Omental fat pad (tissue), 4 donors: ENCODE measurements around the gene ANKRD40CL. TPM values are rescaled to one million over a fixed set of nuclear protein-coding genes. Genes with fewer than 3 reads are reported as not detected.

Experiments
- ATAC-seq: fragments of 150-250 bp; one replicate; pipeline ENCODE4 v1.9.1; 2016; ENCODE audit warnings: mild to moderate bottlenecking, moderate library complexity; ENCODE audit not compliant: low FRiP score
- DNase-seq: peaks from one replicate; pipeline ENCODE4 v3.0.0-alpha.2; 2019; ENCODE audit warnings: low spot score
- total RNA-seq, 4 donors: library from RNA; depleted of rRNA; stranded (reverse); fragments of >200 nt; gene quantifications; one replicate each; pipeline ENCODE4 v1.1.0, GENCODE V29; 2016
- TF ChIP-seq, protein P1 (sequence below), 3 donors: fragments of 450-650 bp; IDR thresholded peaks; one replicate each; pipeline ENCODE4 v1.5.1; 2016 to 2017; ENCODE audit warnings: antibody characterized with exemption in 3 of 3, mild to moderate bottlenecking in 3 of 3, moderate library complexity in 2 of 3

ANKRD40CL gene
- total RNA-seq, 4 donors from 2014 or later: not detected

DNA sequence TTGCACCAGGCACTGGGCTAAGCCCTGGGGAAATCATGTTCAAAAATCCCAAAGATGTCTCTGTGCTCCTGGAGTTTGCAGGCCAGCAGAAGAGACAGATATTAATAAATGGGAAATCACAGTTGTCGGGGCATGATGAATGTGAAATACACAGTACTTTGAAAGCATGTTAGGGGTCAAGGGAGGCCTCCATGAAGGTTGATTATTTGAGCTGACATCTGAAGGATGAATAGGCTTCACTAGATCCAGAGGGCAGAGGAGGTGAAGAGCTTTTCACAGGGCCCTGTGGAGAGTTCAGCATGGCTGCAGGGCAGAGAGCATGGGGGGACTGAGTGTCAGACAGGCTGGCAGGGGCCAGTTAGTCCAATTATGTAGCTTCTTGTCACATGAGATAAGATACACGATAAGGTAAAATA lies 2.6 kb downstream of the ANKRD40CL start:
- DNase-seq (no peak), ATAC-seq (no peak)
- TF ChIP-seq, protein P1, sequence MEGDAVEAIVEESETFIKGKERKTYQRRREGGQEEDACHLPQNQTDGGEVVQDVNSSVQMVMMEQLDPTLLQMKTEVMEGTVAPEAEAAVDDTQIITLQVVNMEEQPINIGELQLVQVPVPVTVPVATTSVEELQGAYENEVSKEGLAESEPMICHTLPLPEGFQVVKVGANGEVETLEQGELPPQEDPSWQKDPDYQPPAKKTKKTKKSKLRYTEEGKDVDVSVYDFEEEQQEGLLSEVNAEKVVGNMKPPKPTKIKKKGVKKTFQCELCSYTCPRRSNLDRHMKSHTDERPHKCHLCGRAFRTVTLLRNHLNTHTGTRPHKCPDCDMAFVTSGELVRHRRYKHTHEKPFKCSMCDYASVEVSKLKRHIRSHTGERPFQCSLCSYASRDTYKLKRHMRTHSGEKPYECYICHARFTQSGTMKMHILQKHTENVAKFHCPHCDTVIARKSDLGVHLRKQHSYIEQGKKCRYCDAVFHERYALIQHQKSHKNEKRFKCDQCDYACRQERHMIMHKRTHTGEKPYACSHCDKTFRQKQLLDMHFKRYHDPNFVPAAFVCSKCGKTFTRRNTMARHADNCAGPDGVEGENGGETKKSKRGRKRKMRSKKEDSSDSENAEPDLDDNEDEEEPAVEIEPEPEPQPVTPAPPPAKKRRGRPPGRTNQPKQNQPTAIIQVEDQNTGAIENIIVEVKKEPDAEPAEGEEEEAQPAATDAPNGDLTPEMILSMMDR (IDR thresholded peaks at IDR 0.05): no peak

DNA sequence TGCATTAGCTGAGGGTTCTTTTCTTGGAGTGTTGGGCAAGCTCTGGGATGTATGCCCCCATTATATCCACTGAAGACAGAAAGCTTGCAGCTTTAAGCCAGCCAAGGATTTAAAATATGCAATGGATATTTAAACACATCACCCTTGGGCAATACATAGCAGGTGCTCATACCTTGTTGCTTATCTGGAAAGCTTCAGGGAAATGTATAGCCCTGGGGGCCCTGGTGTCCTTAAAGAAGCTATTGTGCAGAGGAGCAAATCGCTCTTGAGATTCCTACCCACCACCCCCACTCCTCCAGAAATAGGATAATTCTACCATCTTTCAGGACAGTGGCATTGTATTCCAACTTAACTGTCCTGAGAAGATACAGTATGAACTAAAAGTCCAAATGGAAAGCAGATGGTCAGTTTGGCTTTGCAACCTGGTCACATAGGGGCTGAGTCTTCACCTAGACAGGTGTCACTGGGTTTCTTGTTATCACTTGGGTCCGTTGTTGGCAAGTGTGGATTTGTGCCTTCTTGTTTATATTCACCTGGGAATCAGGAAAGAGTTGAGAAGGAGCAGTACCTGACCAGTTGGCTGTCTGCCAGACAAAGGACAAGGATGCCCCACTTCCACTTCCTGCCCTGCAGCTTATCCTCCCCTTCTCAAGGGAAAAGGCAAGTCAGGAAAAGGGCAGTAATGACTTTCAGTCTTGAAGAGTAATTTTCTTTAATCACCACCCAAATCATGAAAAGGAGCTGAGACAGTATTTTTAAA lies 3.4 kb downstream of the ANKRD40CL start:
- no peak for ATAC-seq
- TF ChIP-seq, protein P1 (IDR thresholded peaks at IDR 0.05): no peak
- DNase-seq: no peak

DNA sequence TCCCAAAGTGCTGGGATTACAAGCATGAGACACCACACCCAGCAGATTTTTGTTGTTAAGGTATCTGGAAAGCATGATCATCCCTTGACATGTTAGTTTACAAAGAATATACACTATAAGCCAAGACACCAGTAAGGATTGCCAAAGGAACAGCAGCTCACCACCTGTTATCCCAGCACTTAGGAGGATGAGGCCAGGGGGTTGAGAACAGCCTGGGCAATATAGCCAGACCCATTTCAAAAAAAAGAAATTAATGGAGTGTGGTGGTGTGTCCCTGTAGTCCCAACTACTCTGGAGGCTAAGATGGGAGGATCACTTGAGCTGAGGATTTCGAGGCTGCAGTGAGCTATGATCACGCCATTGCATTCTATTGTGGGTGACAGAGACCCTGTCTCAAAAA lies 5.1 kb downstream of the ANKRD40CL start:
- ATAC-seq (no peak), DNase-seq (no peak)
- TF ChIP-seq, protein P1 (IDR thresholded peaks at IDR 0.05): no peak

DNA sequence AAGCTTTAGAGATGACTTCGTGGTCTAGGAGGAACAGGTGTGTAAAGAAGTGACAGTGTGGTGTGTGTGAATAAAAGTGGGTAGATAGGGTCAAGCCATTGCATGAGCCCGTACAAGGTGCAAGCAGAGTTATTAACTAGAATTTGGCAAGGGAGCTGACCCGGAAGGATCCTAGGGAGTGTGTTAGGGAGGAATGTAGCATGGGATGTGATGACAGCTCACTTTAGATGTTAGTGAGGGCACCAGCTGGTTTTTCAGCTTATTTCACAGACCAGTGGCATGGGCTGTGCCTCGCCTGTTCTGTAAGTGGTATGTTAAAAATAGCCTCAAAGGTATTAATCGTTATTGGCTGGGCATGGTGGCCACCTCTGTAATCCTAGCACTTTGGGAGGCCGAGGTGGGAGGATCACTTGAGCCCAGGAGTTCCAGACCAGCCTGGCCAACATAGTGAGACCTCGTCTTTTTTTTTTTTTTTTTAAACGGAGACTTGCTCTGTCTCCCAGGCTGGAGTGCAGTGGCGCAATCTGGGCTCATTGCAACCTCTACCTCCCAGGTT lies 8.3 kb downstream of the ANKRD40CL start:
- ATAC-seq (peak; percentile 15), DNase-seq (no peak)
- TF ChIP-seq, protein P1 (IDR thresholded peaks at IDR 0.05): no peak

DNA sequence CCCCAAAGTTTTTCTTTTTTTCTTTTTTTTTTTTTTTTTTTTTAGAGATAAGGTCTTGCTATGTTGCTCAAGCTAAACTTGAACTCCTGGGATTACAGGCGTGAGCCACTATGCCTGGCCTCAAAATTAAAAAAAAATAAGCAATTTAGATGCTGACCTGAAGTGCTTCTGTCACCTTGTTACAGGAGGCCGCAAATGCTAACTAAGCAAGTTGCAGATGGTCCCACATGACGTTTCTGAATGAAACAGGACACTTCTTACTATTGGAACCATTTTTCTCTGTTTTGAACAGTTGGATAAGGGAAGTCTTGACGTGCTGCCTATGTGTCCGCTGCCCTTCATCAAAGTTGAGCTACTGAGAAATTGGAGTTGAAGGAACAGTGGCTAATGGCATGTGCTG lies 8.8 kb downstream of the ANKRD40CL start:
- no peak for ATAC-seq
- DNase-seq: no peak
- TF ChIP-seq, protein P1 (IDR thresholded peaks at IDR 0.05): no peak

DNA sequence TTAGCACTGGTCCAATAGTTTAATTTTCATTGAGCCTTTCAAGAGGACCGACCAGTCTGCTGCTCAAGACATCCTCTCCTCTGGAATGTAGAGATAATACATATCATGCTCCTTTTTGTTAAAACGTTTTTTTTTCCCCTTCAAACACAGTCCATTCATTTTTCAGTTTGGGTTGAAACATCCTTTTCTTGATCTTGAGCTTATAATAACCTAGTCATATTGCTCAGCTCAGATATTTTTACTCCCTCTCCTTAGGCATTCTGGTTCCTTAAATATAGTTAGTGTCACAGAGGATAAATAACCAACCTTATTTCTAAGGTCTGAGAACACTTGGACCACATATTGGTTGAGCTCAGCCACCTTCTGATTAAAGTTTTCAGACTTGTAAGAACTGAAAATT lies 12.8 kb downstream of the ANKRD40CL start:
- TF ChIP-seq, protein P1 (IDR thresholded peaks at IDR 0.05): no peak
- DNase-seq (no peak), ATAC-seq (no peak)

DNA sequence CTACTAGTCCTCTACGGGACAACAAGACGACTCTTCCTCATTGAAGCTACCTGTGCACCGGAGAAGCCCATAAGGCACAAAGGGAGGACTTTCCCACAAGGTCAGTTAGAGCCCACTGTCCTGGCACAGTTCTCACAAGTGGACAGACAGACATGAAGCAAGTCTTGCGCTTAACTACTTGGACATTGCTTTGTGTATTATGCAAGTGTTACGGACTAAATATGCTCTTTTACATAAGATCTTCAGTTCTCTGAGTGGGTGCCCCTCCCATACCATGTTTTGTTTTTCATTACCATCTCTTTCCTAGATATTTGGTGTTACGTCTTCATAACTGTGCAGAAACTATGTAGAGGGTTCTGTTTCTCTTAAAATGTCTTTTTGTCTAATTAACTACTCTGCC lies 18.1 kb downstream of the ANKRD40CL start:
- no peak for DNase-seq
- TF ChIP-seq, protein P1 (IDR thresholded peaks at IDR 0.05): no peak
- ATAC-seq: peak; percentile 32
